ENCODE results near the gene ACOX2. TPM values are rescaled to one million over a fixed set of nuclear protein-coding genes. Genes with fewer than 3 reads are reported as not detected.

Gene ACOX2
- total RNA-seq, 1 experiment from 2014 or later, result 3.2 TPM

- H3K4me3 ChIP-seq (ENCODE audit: low read depth in 2 of 2, low read length in 2 of 2), result no peak overlapping the region
- TF ChIP-seq SIN3A (IDR thresholded peaks at IDR 0.05; ENCODE audit: borderline replicate concordance, insufficient read depth, low read depth, low read length), result no peak
- TF ChIP-seq POLR2AphosphoS5 (IDR thresholded peaks at IDR 0.05; ENCODE audit: low read depth, low read length), result no peak
- TF ChIP-seq TCF7L2 (IDR thresholded peaks at IDR 0.05; ENCODE audit: low read depth, low read length), result no peak
- no peak for TF ChIP-seq REST (IDR thresholded peaks at IDR 0.05; ENCODE audit: insufficient read depth in 1 of 2, low read depth in 2 of 2, low read length in 1 of 2)
- TF ChIP-seq CTCF (IDR thresholded peaks at IDR 0.05), result no peak
- no peaks in the 10 kb centered on the region for H3K9me3 ChIP-seq (ENCODE audit: control insufficient read depth, insufficient read depth, low read depth, low read length)
- H3K36me3 ChIP-seq (ENCODE audit: control insufficient read depth, insufficient read depth, low read length), result no peaks in the 10 kb centered on the region
- intact Hi-C loops (cut with micrococcal nuclease; ENCODE audit: unreplicated experiment) (no loop called here), in situ Hi-C loops (cut with HindIII; ENCODE audit: low pct_unique_long_range_greater_than_20kb, low sequenced_read_pairs) (no loop called here)
- DNase-seq (ENCODE audit: low read depth, low spot score), result no peak
- no peak for ATAC-seq
- ChIA-PET POLR2A (no interaction called here), CTCF (no interaction called here)
- BruUV-seq (replicated peaks), result no TSS peak
- peak overlapping the region; percentile 92; the same call in 1 of the 2 replicates for H3K27ac ChIP-seq (ENCODE audit: low read length)
- H3K27me3 ChIP-seq (ENCODE audit: control insufficient read depth, insufficient read depth, low read length), result no peaks in the 10 kb centered on the region
- peaks cover 26% of the 10 kb centered on the region for H3K4me1 ChIP-seq (ENCODE audit: control insufficient read depth, insufficient read depth, low read length)
Measured at GRCh38 chr3:58474967-58475578, 61.9 kb downstream of the ACOX2 start.

GRCh38 chr3:58474348-58474911, 62.6 kb downstream of the ACOX2 start:
- H3K36me3 ChIP-seq (ENCODE audit: control insufficient read depth, insufficient read depth, low read length), result no peaks in the 10 kb centered on the region
- H3K27me3 ChIP-seq (ENCODE audit: control insufficient read depth, insufficient read depth, low read length), result no peaks in the 10 kb centered on the region
- peak overlapping the region; percentile 92; the same call in 1 of the 2 replicates for H3K27ac ChIP-seq (ENCODE audit: low read length)
- no TSS peak for BruUV-seq (replicated peaks)
- intact Hi-C loops (cut with micrococcal nuclease; ENCODE audit: unreplicated experiment), result no loop called here
- ChIA-PET CTCF (no interaction called here), POLR2A (no interaction called here)
- no peaks in the 10 kb centered on the region for H3K9me3 ChIP-seq (ENCODE audit: control insufficient read depth, insufficient read depth, low read depth, low read length)
- ATAC-seq, result no peak
- TF ChIP-seq TCF7L2 (IDR thresholded peaks at IDR 0.05; ENCODE audit: low read depth, low read length) (no peak), REST (IDR thresholded peaks at IDR 0.05; ENCODE audit: insufficient read depth in 1 of 2, low read depth in 2 of 2, low read length in 1 of 2) (no peak), POLR2AphosphoS5 (IDR thresholded peaks at IDR 0.05; ENCODE audit: low read depth, low read length) (no peak), SIN3A (IDR thresholded peaks at IDR 0.05; ENCODE audit: borderline replicate concordance, insufficient read depth, low read depth, low read length) (no peak), CTCF (IDR thresholded peaks at IDR 0.05) (no peak)
- H3K4me3 ChIP-seq (ENCODE audit: low read depth in 2 of 2, low read length in 2 of 2), result no peak overlapping the region
- in situ Hi-C loops (cut with HindIII; ENCODE audit: low pct_unique_long_range_greater_than_20kb, low sequenced_read_pairs), result no loop called here
- peaks cover 29% of the 10 kb centered on the region for H3K4me1 ChIP-seq (ENCODE audit: control insufficient read depth, insufficient read depth, low read length)
- no peak for DNase-seq (ENCODE audit: low read depth, low spot score)
